ENCODE data around the gene C19orf18. TPM values are rescaled to one million over a fixed set of nuclear protein-coding genes. Genes with fewer than 3 reads are reported as not detected.

C19orf18 gene
- total RNA-seq, 2 donors from 2014 or later, result 0.27 to 0.86 TPM

- intact Hi-C loops (cut with DNase I), result no loop called here
- Histone ChIP-seq H3K9me3 (peaks cover 13% of the 10 kb centered on the region), H3K4me1 (no peaks in the 10 kb centered on the region), H3K27ac (peak within 1 kb of the TSS; percentile 80), H3K36me3 (peaks cover 8% of the 10 kb centered on the region), H3K9ac (ENCODE audit: low read depth in 2 of 2, low read length in 2 of 2) (peak within 1 kb of the TSS; percentile 79 to 86), H3K4me3 (peak within 1 kb of the TSS; percentile 88), H3K27me3 (no peaks in the 10 kb centered on the region)
- TF ChIP-seq CTCF (IDR thresholded peaks at IDR 0.05), result no peak
- DNase-seq, result peak; percentile 88
Measured at GRCh38 chr19:58002384-58003173, 28.2 kb upstream of the C19orf18 start, which contains the start of gene ZNF606. Gene ZNF606, minus strand, starts transcription at chr19:58002820. Its CDS starts 1,501 bp downstream, at chr19:58001319.

GRCh38 chr19:58001895-58002369 is 27.6 kb upstream of the C19orf18 start:
- Histone ChIP-seq H3K27me3 (no peaks in the 10 kb centered on the region), H3K36me3 (peaks cover 8% of the 10 kb centered on the region), H3K27ac (peak overlapping the region; percentile 80), H3K9me3 (peaks cover 9% of the 10 kb centered on the region), H3K4me3 (peak overlapping the region; percentile 88), H3K4me1 (no peaks in the 10 kb centered on the region), H3K9ac (ENCODE audit: low read depth in 2 of 2, low read length in 2 of 2) (peak overlapping the region; percentile 79 to 86)
- intact Hi-C loops (cut with DNase I), result no loop called here
- DNase-seq, result peak; percentile 34
- no peak for TF ChIP-seq CTCF (IDR thresholded peaks at IDR 0.05)

GRCh38 chr19:58000677-58001076 is 26.3 kb upstream of the C19orf18 start:
- intact Hi-C loops (cut with DNase I), result no loop called here
- DNase-seq, result no peak
- H3K9me3 ChIP-seq, result peaks cover 5% of the 10 kb centered on the region

GRCh38 chr19:57992841-57993240 is 18.5 kb upstream of the C19orf18 start:
- intact Hi-C loops (cut with DNase I), result no loop called here
- H3K27ac ChIP-seq, result no peak overlapping the region
- peaks cover 7% of the 10 kb centered on the region for H3K36me3 ChIP-seq
- no peak for DNase-seq
- no peaks in the 10 kb centered on the region for H3K4me1 ChIP-seq
- H3K4me3 ChIP-seq, result no peak overlapping the region
- peaks cover 5% of the 10 kb centered on the region for H3K9me3 ChIP-seq
- no peak for TF ChIP-seq CTCF (IDR thresholded peaks at IDR 0.05)
- no peak overlapping the region for H3K9ac ChIP-seq (ENCODE audit: low read depth in 2 of 2, low read length in 2 of 2)
- no peaks in the 10 kb centered on the region for H3K27me3 ChIP-seq

More at GRCh38 chr19:58000677-58001076, 26.3 kb upstream of the C19orf18 start:
- Histone ChIP-seq H3K4me3 (no peak overlapping the region), H3K4me1 (no peaks in the 10 kb centered on the region), H3K9ac (ENCODE audit: low read depth in 2 of 2, low read length in 2 of 2) (no peak overlapping the region), H3K27ac (no peak overlapping the region), H3K36me3 (peaks cover 8% of the 10 kb centered on the region), H3K27me3 (no peaks in the 10 kb centered on the region)
- no peak for TF ChIP-seq CTCF (IDR thresholded peaks at IDR 0.05)

- Histone ChIP-seq H3K9ac (ENCODE audit: low read depth in 2 of 2, low read length in 2 of 2) (no peak overlapping the region), H3K4me3 (no peak overlapping the region), H3K9me3 (peaks cover 52% of the 10 kb centered on the region), H3K27me3 (no peaks in the 10 kb centered on the region), H3K36me3 (peaks cover 21% of the 10 kb centered on the region), H3K27ac (no peak overlapping the region), H3K4me1 (no peaks in the 10 kb centered on the region)
- intact Hi-C loops (cut with DNase I), result no loop called here
- no peak for DNase-seq
- TF ChIP-seq CTCF (IDR thresholded peaks at IDR 0.05), result no peak
Measured at GRCh38 chr19:57978586-57979289, 4.4 kb upstream of the C19orf18 start.

All from colonic mucosa (tissue), 4 donors.